GM19351 (cell line): Measurements from ENCODE around the gene VAMP2.
A peak's percentile ranks its signal among the peaks of the same experiment; 100 is the strongest.

ENCODE experiments used
- ATAC-seq: cut with Tn5 transposase; IDR thresholded peaks from one replicate; pipeline ENCODE4 v1.9.1; 2021; ENCODE audit warnings: mild to moderate bottlenecking, moderate library complexity; ENCODE audit not compliant: unreplicated experiment

VAMP2 gene

DNA sequence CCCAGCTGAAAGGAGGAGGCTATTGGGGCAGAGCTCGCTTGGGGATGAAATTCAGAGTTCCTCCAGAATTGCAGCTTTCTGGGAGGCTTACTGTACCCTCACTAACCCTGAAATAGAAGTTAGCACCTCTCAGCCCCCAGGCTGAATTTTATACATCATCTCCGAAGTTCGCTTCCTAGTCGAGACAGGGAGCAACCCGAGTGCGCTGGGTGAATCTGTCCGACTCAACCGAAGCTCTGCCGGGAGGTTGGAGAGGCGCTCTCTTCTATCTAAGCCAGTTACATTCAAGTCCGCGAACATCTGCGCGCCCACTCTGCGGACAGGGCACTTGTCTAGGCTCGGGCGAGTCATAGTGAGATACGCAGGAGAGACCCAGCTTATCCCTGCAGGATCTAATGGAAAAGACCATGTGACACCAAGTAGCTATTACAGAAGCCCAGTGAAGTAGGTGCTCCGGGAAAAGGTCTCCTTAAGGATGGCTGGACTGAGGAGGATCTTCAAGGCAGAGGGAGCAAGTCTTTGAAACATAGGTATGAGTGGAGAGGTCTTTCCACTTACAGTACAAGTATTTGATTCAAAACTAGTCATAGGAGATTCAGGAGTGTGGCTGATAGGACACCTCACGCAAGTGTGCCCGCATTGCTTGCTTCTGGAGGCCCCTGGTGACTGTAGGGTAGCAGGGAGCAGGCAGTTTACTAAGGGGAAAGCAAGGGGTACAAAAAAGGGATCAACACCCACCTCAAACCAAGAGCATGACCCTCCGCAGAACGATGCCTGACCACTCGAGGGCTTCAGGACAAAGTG is 38.2 kb downstream of the VAMP2 start:
- ATAC-seq = no peak

DNA sequence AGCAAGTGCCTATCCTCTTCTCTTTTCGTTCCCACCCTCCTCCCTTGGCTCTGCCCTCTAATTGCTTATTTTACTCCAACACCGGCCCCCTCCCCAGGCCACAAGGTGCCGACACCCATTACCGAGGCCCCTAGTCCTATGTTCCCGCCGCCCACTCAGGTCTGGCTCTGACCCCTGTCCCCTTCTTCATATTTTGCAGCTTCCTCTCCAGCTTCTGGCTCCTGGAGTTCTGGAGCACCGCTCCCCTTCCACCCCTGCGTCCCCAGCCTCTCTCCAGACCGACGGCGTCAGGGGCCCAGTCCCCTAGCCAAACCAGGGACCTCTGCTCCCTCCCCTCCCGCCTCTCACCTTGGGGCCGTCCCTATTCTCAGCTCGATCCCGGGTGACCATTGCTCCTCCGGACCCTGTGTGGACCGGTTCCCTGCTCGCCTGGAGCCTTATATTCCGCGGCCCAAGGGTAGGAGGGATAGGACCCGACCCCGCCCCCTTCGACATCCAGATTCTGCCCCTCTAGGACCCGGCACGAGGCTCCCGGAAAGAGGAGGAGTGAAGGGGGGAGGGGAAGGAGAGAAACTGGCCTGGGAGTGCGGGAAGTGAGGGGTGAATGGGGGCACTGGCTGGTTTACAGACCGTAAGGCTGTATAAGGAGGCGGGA is 38.9 kb downstream of the VAMP2 start, which contains the start of gene HES7:
Gene HES7 (minus strand): TSS at position 412 of the 655 bp plus-strand sequence. CDS start 22 bp downstream, at position 390.
- no peak for ATAC-seq

DNA sequence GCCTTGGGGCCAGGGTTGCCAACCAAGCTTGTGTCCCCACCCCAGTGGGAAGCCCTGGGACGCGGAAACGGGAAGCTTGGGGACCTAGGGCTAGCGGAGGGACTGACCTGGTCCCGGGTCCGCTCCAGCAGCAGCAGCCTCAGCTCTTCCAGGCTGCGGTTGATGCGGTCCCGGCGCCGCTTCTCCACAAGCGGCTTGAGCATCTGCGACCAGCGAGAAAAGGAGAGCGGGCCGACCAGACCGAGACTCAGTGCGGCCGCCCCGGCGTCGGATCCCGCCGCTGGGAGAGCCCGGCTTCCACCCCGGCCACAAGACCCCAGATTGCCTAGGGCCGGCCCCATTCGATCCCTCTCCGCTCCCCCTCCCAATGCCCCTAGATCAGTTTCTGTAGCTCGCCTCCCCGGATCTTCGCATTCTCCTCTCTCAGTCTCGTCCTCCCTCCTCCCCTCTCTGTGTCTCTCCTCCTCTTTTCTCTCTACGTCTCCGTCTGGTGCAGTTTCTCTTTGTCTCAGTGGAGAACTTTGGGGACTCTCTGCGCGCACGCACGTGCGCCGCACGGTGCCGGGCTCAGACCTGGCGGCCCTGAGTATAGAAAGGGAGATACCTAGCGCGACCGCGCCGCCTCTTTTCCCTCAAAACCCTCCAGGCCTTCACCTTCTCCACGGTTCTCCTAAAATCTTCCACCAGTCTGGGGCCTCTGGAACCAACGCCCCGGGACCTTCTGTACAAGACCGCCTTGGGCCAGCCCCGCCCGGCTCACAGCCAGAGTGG is 39.6 kb downstream of the VAMP2 start:
- no peak for ATAC-seq

DNA sequence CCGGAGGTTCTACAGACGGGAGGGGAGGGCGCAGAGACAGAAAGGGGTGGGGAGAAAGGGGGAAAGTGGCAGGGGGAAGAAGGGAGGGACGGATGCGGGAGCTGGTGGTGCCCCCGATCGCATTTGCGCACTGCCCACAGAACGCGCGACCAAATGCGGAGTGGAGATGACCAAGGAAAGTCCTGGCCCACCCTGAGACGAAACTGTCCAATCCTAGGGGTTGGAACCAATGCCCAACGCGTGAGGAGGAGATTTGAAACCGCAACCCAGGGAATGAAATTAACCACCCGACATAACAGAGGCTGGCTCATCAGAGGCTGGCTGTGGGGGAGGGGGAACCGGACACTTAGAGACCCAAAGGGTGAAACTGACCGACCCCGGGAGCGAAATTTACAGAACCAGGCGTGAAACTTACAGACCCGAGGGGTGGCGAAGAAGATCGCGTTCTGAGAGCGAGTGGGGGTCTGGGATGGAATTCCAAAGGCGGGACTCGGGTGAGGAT is 40.3 kb downstream of the VAMP2 start:
- no peak for ATAC-seq

DNA sequence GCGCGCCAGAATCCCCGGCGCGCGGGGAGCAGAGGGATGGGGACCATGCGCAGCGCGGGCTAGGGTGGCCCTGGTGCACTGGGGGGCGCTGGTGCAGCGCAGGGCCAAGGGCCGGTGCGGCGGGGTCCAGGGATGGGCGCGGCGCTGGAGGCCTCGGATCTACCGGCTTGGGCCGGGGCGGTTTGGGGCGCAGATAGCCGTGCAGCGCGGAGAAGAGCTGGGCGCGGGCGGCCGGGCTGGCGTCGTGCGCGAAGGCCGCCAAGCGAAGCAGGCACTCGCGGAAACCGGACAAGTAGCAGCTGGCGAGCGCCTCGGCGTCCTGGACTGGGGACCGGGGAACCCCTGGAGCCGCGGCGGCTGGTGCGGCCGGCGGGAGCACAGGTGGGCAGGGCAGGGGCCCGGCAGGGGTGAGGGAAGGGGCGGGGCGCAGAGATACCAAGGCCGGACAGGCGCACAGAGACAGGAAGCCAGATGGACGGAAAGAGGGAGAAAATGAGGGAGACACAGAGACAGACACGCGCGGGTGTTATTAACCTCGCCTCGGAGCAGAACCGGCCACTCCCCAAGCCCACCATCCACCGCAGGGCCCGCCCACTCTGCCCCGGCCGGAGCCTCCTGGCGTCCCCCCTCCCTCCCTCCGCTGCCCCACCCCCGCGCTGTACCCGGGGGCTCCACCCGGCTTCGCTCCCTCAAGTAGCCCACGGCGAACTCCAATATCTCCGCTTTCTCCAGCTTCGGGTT is 40.9 kb downstream of the VAMP2 start:
- ATAC-seq = peak; percentile 29

DNA sequence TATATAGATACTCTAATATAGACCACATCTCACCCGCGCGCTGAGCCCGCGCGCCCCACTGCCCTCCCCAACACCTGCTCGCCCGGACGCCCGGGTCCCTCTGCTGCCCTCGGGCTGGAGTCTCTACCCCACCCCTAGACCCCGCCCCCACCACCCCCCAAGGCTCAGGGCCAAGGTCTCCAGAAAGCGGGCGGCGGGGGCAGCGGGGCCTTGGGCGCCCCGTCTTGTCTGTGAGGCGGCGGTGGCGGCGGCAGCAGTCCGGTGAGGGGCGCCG is 41.4 kb downstream of the VAMP2 start:
- ATAC-seq = no peak

DNA sequence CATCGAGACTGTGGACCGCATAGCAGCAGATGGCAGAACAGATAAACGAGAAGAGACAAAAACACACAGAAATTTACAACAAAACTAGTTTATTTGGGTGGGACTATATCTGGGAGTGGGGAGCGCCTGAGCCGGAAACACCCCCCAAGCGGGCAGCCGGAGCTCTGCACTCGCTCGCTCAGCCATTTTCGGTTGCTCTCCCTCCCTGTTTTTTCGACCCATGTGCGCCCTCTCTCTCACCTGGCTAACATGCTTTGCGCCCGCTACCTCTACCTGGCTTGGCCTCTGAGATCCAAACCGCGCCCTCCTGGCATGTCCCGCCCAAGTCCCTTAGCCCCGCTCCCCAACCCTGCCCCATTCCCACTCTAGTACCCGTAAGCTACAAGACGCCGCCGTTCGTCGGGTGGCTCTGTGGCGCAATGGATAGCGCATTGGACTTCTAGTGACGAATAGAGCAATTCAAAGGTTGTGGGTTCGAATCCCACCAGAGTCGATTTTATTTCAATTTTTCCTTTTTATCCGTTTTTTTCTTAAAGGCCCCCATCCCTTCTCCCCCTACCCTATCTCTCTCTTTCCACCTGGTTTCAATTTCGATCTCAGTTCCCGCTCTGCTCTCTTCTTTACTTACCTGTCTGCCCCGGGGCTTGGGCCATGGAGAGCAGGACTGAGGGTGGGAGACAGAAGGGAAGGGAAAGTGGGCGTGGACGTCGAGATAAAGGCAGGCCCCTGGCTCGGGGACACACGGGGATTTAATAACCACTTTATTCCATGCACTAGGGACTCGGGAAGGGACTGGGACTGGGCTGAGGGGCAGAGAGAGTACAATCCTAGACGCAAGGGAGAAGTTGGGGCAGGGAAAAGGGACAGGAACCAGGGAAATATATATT is 42.0 kb downstream of the VAMP2 start:
- no peak for ATAC-seq

DNA sequence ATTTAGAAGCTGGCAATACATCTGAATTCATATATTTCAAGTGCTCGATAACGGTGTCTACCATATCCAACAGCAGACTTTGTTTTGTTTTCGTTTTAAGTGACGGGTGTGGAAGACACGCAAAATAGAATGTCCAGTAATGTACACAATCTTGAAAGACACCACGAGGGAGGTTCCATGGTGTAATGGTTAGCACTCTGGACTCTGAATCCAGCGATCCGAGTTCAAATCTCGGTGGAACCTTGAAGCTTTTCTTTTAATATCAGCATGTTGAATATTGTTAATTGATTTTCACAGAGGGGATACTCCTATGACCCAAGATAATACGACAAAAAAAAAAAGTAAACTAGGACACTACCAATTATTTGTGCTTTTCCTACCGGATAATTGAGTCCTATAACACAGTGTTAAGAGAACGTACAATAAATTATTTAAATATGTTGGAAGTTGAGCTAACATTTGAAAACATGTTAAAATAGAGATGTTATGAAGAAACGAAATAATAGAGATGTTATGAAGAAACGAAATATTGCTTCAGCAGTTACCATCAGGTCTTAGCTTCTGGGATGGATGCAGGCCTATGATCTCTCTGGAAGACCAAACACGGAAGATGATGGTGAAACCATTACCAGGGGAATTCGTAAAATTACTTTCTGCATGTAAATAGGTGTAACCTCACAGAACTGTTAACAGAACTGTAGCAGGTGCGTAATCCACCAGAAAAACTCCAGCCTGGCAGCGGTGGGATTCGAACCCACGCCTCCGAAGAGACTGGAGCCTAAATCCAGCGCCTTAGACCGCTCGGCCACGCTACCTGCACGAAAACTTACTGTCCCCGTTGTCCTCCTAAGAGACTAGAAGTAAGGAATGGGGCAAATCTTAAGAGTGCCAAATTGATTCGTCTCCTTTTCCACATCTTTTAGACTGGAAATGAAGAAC is 42.9 kb downstream of the VAMP2 start:
- peak; percentile 31 for ATAC-seq

DNA sequence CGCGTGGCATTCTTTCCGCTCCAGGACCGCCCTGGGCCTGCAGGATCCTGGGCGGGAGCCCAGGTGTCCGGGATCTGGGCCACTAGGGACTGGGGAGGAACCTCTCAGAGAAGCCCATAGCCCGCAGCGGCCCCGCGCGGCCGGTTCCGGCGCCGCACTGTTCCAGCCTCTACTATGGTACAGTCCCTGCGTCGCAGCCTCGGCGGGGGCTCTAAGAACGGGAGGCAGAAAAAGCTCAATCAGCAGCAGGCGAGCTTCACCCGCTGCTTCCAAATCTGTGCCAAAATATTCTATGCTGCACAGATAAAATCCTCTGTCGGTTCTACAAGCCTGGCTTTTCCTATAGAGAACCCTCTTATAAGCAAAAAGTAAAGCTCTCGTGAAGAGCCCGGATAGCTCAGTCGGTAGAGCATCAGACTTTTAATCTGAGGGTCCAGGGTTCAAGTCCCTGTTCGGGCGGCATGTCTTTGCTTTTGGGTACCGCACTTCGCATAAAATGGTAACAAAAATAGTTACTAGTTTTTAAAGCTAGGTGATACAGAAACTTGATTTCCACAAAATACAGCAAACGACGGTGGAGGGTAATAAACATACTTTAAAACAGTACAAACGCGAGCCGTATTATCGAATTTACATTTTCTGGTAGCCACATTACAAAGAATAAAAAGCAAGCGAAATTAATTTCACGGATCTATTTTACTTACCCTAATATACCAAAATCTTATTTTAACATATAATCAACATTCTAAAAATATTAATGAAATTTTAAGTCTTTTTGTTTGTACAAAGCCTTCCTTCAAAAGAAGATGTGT is 43.8 kb downstream of the VAMP2 start:
- ATAC-seq = peak; percentile 47

DNA sequence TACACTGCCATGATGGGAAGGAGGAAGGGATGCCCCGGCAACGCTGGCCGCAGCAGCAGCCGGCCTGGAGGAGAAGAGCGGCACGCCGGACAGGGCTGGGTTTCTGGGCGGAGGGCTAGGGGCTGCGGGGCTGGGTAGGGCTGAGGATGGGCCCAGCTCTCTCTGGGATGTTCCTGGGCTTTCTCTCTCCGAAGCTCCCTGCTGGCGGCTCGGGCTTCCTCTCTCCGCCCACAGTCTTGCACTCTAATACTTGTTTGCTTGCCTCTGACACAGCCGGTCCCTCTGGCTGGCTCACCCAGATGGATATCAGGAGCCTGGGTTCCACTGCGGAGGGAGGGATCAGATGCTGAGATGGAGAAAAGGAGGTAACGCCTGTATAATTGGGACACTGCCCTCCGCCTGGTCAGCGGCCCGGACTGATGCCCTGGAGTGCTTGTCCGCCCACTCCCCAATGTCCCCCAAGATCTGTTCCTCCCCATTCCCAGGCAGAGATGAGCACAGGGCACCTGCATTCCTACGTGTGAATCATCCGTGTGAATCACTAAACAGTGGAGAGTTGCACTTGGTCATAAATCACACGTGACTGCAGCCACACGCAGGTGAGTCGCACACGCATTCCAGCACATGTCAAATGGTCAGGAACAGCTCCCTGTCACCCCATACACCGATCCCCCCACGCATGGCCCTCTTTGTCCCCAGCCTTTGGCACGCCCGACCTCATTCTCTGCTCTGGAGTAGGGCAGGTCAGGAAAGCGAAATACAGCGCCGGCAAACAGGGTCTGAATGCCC is 44.6 kb downstream of the VAMP2 start, which contains the start of gene ALOXE3:
Gene ALOXE3 (minus strand): TSS at position 535 of the 789 bp plus-strand sequence. CDS start 524 bp downstream, at position 11.
- no peak for ATAC-seq

DNA sequence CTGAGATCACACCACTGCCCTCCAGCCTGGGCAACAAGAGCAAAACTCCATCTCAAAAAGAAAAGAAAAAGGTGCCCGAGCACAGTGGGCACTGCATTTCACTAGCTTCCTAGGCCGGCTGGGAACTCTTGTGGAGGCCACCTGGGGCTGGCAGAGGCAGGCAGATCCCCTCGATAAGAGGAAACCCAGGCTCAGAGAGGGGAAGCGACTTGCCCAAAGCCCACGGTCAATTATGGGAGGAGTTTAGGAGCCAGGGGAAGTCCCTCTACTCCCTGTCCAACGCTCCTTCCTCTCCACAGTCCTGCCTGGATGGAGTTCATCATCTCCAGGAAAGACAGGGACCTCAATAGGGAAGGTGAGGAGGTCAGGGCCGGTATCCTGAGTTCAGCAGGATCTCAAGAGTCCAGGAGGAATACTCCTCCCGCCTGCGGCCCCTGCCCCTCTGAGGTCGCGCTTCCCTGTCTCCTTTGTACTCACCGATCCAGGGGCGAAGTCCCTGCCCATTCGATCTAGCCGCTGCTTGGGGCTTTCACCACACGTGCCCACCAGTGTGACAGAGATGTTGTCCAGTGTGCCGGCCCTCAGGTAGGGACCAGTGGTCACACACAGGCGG is 45.3 kb downstream of the VAMP2 start:
- ATAC-seq = no peak

DNA sequence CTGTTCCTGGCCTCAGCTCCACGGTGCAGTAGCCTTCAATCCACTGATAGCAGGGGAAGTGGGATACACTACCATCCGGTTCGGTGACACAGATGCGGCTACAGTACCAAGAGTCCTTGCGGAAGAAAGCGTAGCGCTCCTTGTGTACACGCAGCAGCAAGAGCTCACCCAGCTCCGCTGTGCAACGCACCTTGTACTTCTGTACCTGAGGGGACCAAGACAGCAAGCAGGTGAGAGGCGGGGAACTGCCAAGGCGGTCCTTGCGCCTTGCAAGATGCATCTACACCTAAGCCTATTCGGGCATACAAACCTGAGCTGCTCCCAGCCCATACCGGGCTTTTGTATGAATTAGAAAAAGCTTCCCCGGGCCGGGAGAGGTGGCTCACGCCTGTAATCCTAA is 46.0 kb downstream of the VAMP2 start:
- ATAC-seq = no peak

DNA sequence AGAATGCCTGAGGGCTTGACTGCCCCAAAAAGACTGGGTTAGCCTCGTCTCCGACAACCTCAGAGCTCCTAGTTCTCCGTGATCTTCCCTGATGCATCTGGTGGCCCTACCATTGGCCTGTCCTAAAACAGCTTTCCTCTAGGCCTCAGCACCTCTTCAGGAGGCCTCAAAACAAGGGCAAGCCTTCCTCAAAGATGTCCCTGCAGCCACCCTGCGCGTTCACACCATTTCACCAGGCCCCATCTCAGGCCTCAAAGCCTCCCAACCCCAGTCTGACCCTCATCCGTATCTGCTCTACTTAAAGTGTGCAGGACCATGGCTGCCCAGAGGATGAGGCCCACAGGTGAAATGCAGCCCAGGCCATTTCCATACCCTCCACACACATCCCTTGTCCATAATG is 51.8 kb downstream of the VAMP2 start:
- ATAC-seq = no peak

DNA sequence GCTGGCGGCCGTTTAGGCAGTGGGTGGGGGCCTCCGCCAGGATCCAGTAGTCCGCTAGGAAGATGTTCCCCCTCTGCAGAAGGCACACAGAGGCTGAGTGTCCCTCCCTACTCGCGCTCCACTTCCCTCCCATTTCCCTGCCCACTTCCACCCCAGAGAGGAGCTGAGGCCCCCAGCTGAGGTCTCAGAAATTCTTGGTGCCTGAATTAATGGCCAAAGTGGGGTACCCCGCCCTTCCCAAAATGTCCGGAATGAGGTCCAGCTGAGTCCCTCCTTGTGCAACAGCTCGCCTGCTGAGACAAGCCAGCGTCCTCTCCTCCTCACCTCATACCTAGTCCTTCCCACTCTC is 52.3 kb downstream of the VAMP2 start:
- no peak for ATAC-seq

DNA sequence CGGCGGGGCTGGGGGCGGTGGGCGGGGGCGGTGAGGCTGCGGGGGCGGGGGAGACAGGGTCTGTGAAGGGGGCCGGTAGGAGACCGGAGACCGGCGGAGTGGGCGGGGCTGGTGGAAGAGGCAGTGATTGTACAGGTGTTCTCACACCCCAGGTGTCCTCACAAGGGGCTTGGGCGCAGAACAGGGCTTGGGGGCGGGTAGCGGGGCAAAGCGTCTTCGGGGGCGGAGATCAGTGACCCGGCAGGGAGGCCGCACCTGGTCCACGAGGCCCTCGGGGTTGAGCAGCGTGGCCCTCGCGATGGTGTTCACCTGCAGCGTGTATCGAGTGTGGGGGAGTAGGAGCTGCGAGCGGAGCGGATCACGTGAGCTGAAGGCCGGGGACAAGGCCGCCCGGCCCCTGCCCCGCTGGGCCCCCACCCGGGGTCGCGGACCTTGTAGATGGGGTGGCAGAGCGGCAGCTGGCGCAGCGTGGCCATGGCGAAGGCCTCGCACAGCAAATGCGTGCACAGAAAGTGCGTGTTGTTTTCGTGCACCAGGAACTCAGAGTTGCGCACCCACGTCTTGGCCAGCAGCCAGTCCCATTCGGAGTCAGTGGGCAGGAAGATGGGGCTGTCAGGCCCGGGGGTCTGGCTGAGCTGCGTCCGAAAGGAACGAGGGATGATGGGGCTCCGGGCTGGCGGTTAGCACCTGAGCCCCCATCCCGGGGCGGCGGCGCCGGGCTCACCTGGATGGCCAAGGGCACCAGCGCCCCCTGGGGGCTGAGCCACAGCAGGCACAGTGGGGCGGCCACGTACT is 52.9 kb downstream of the VAMP2 start:
- ATAC-seq = no peak
